Measurements from ENCODE around the gene DSG1. TPM values are rescaled to one million over a fixed set of nuclear protein-coding genes. Genes with fewer than 3 reads are reported as not detected.

Gene DSG1
- total RNA-seq, 1 experiment from 2014 or later: not detected

DNA sequence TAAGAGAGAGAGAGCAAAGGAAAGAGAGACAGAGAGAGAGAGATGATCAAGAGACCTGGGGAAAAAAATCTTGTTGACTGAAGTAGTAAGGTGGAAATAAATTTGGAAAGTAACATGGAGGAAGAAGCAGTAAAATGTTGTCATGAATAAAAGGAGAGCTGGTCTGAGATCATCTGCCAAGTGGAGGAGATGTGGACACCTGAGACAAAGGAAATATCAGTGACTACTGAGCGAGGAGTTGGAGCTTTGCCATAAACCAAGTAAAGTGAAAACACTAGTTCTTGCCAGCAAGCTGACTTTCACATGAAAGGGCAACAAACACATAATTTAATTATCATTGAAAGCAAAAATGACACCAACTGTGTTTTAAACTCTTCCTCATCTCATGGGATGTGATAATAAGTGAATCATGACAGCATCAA lies 49.0 kb upstream of the DSG1 start:
- no peaks in the 10 kb centered on the region for H3K79me1 ChIP-seq (ENCODE audit: insufficient read depth, low read depth, low read length, poor library complexity, severe bottlenecking)
- no peaks in the 10 kb centered on the region for H3K27me3 ChIP-seq (ENCODE audit: insufficient read depth, low read length)
- H3K4me2 ChIP-seq (ENCODE audit: insufficient read depth, insufficient read length, low read length): no peak overlapping the region
- no peak overlapping the region for H3K27ac ChIP-seq (ENCODE audit: insufficient read length, low read depth, low read length)
- H3K23ac ChIP-seq (ENCODE audit: insufficient read length, low read depth, low read length): no peak overlapping the region
- no peak overlapping the region for H2AFZ ChIP-seq (ENCODE audit: low read length)
- no peaks in the 10 kb centered on the region for H3K36me3 Mint-ChIP-seq (ENCODE audit: insufficient read depth in 1 of 3, low read depth in 3 of 3)
- H3K4me3 Mint-ChIP-seq: no peak overlapping the region
- TF ChIP-seq, protein P1, sequence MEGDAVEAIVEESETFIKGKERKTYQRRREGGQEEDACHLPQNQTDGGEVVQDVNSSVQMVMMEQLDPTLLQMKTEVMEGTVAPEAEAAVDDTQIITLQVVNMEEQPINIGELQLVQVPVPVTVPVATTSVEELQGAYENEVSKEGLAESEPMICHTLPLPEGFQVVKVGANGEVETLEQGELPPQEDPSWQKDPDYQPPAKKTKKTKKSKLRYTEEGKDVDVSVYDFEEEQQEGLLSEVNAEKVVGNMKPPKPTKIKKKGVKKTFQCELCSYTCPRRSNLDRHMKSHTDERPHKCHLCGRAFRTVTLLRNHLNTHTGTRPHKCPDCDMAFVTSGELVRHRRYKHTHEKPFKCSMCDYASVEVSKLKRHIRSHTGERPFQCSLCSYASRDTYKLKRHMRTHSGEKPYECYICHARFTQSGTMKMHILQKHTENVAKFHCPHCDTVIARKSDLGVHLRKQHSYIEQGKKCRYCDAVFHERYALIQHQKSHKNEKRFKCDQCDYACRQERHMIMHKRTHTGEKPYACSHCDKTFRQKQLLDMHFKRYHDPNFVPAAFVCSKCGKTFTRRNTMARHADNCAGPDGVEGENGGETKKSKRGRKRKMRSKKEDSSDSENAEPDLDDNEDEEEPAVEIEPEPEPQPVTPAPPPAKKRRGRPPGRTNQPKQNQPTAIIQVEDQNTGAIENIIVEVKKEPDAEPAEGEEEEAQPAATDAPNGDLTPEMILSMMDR (conservative IDR thresholded peaks at IDR 0.05): no peak
- no peak overlapping the region for H2BK20ac ChIP-seq (ENCODE audit: low read depth, low read length, poor library complexity, severe bottlenecking)
- no peaks in the 10 kb centered on the region for H4K20me1 ChIP-seq (ENCODE audit: control insufficient read depth, insufficient read depth, insufficient read length)
- H4K91ac ChIP-seq (ENCODE audit: insufficient read length, low read depth, low read length): no peak overlapping the region
- H3K4me1 Mint-ChIP-seq: peaks cover 0 to 8% of the 10 kb centered on the region in 2 experiments; a peak in 1 of 4 replicates
- H3K27me3 Mint-ChIP-seq (ENCODE audit: low read depth): no peaks in the 10 kb centered on the region
- no peak overlapping the region for H3K18ac ChIP-seq (ENCODE audit: insufficient read length, low read depth, low read length)
- no peak overlapping the region for H3T11ph ChIP-seq (ENCODE audit: low read length)
- DNase-seq: no peak
- H3K56ac ChIP-seq (ENCODE audit: insufficient read length, low read depth, low read length): no peak overlapping the region
- no peaks in the 10 kb centered on the region for H3K23me2 ChIP-seq (ENCODE audit: insufficient read length, low read depth, low read length, poor library complexity, severe bottlenecking)
- no peak overlapping the region for H2BK15ac ChIP-seq (ENCODE audit: low read depth, low read length)
- H3K4me1 ChIP-seq (ENCODE audit: insufficient read depth, low read length): no peaks in the 10 kb centered on the region
- H3K9ac ChIP-seq (ENCODE audit: extremely low read depth, insufficient read length, low read length): no peak overlapping the region
- H2BK5ac ChIP-seq (ENCODE audit: insufficient read length, low read length): no peak overlapping the region
- no peak overlapping the region for H4K5ac ChIP-seq (ENCODE audit: insufficient read length, low read depth, low read length)
- H3K27ac Mint-ChIP-seq: no peak overlapping the region
- H3K9me3 Mint-ChIP-seq: no peaks in the 10 kb centered on the region
- no peak overlapping the region for H3K14ac ChIP-seq (ENCODE audit: insufficient read depth, low read length)
- no peak overlapping the region for H2BK120ac ChIP-seq (ENCODE audit: low read depth, low read length, poor library complexity, severe bottlenecking)
- H2AK5ac ChIP-seq (ENCODE audit: insufficient read length, low read length): no peak overlapping the region
- no peak overlapping the region for H3K4ac ChIP-seq (ENCODE audit: low read depth, low read length)
- WGBS (ENCODE audit: extremely low coverage, insufficient read length, low lambda C conversion rate): no CpG with 5 or more reads among the region's 1 CpG
- no peaks in the 10 kb centered on the region for H3K9me3 ChIP-seq (ENCODE audit: control insufficient read depth, low read depth, low read length)
- H4K8ac ChIP-seq (replicated peaks; ENCODE audit: insufficient read length, low read depth, low read length): no peak overlapping the region
- H3K79me2 ChIP-seq (ENCODE audit: insufficient read depth, low read length): no peaks in the 10 kb centered on the region
- no peak overlapping the region for H2BK12ac ChIP-seq (ENCODE audit: insufficient read length, low read depth, low read length)

Data from H9 (cell line).